Stimulated activated CD8-positive, alpha-beta memory T cell treated with anti-CD3 and anti-CD28 coated beads, Interleukin-12 subunit alpha, Interleukin-12 subunit beta, amount 100 ng/mL, for 4 hours (primary cell): ENCODE data around the gene HSF4.
A peak's percentile ranks its signal among the peaks of the same experiment; 100 is the strongest.

Source experiments
- DNase-seq: peaks from one replicate; pipeline ENCODE4 v3.0.0-alpha.2; 2020; ENCODE audit warnings: low read depth

HSF4 gene

DNA sequence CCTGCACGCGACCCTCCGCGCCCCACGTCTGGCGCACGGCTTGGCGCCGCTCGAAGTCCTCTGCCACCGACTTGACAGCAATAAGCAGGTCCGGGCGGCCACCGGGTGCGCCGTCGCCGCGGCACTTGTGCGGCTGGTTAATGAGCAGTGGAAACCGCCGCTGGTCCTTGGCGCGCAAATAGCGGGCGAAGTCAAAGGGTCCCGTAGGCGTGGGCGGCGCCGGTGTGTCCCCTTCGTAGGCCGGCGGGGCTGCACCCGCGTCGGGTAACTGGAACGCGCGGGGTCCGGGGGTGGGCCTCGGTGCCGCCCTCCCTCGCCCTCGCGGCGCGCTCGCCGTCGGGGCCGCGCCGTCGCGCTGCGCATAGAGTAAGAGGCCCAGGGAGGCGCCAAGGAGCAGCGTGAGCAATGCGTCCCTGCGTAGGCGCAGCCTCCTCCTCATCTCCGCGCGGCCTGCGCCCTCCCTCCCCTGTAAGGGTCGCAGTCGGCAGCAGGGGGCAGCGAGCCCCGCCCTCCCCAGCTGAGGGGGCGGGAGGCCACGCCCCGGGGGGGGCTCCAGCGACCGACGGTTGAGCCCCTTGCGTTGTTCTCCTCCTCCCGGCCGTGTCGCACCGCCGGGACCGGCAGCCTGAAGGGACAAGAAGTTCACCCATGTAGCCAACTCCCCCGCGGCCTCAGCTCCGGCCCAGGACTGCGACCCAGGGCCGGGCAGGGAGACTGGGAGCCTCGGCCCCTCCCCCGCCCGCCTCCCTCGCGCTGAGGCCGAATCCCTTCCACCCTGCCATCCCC, 14.3 kb upstream of the HSF4 start:
- DNase-seq = no peak

DNA sequence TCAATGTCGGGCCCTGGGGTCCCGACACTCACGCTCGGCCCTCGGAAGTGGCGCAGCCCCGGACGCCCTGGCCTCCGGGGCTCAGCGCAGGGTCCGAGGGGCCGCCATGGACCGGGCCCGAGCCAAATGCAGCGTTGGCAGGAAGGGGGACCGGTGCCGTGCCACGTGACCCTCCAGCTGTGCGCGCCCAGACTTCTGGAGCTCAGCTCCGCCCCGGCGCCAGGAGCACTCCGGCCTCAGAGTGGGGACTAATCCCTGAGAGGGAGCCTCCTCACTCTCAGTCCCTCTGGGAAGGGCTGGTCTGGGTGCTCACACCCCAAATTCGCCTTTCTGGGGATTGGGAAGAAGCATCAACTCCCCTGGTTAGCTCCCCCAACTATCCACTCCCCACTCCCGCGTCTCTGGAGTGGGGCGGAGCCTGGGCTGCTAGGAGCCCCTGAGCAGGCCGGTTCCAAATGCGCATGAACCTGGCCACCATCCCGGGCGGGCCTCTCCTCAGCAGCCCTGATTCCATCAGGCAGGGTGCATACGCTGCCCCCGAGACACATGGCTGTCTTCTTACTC, 13.6 kb upstream of the HSF4 start, which contains the start of gene B3GNT9:
TSS of gene B3GNT9 (minus strand) at position 166 of the 564 bp plus-strand sequence. CDS start 513 bp downstream, outside the sequence.
- no peak for DNase-seq

DNA sequence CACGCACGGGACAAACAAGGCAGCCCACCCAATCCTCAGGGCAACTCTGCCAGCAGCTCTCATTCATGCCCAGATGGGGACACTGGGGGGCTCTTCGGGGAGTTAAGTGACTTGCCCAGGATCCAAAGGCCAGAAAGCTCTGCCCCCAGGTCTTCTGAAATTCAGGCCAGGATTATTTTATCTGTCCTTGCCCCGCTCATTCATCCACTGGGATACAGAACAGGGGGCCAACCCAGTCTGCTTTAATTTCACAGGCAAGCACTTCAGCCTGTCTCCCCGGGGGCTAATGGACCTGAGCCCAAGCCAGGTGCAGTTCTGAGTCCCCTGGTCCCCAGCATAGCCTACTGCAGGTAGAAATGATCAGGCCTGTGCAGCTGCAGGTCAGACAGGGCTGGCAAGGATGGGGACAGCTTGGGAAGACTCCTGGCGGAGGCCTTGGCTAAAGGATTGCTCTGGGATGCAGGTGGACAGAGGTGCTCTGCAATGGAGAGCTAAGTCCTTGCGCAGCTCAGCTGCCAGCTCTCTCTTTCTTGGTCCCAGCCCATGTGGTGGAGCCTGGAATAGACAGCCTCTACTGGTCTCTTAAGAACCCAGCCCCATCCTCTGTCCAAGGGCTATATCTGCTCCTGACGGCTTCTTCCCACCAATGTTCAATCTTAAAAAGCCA, 13.0 kb upstream of the HSF4 start:
- DNase-seq = no peak

DNA sequence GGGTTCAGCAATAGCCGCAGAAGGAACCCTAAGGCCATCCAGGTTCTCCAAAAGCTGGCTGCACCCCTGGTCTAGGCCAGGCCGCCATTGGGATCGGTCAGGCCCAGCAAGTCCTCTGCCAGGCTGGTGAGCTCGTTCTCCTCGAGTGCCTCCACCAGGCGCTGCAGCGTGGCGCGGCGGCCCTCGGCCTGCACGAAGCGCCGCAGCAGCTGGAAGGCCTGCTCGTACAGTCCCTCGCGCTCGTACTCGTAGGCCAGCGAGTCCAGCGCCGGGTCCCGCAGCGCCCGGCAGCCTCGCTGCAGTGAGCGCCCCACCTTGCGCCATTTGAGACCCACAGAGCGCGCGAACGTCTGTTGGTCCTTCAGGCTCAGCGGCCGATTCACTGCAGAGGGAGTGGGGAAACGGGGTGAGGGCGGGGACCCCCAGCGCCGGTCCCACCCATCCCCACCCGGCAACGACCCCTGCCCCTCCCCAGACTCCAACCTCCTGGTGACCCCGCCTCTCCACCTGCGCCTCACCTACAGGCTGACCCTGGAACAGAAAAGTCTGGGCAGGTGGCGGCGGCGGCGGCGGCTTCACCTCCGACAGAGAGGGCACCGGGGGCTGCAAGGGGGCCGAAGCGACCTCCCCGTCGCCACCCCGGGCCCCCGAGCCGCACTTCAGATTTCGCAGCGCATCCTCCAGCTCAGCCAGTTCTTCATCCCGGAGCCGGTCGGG, 9.8 kb upstream of the HSF4 start:
- no peak for DNase-seq

DNA sequence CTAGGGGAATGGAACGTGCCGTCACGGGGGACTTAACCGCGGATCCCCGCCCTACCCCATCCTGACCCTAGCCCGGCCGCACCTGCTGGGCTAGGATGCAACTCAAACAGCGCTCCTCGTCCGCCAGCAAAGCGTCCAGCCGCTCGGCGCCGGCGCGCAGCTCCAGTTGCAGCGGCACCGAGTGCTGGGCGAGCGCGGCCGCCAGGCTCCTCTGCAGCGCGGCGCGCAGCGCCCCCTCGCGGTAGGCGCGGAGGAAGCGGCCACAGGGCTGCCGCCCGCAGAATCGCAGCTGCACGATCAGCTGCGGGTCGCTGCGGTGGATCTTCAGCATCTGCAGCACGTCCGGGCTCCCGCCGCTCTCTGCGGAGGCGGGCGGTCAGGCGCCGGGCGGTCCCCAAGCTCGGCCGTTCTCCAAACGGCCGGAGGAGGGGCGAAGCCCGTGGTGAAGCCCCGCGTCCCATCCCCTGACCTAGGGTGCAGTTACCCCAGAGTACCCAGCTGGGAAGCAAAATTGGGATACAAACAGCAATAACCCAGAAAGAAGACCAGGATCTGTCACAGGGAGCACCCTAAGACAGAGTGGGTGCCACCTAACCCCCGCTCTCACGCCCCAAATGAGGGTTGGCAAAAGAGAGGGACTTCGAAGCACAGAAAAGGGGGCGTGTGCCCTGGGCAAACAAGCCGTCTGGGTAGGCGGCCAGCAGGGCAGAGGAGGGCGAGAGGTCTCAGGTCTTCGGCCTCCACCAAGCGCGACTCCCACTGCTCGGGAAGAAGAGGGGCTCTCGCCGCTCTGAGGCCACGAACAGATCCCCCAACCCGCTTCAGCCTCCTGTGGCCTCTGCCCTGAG, 9.0 kb upstream of the HSF4 start:
- peak; percentile 66 for DNase-seq

DNA sequence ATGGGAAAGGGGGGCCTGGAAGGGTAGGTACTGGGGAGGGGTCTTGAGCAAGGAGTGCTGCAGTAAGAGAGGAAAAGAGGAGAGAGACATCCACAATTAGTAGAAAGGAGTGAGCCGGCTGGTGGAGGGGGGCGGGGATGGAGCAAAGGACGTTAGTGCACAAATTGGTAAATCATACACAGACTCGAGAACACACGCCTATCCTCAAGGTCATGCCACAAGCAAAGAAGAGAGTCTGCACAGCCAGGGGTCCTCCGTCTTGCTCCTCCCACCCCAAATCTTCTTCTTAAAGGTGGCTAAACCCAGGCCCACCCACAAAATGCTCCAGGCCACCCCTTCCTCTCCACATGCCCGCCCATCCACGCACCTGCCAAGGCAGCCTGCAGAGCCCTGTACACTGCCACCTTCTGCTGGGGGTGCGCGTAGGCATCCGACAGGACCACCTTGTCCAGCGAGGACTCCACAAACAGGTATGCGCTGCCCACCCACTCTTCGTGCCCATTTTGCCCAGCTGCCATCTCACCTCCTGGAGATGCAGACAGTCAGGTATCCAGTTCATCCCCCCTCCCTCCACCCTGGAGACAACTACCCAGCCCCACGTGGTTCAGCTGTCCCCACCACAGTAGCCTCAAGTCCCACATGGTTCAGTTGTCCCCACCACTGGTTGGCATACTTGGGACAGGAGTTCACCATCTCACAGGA, 8.3 kb upstream of the HSF4 start:
- no peak for DNase-seq

DNA sequence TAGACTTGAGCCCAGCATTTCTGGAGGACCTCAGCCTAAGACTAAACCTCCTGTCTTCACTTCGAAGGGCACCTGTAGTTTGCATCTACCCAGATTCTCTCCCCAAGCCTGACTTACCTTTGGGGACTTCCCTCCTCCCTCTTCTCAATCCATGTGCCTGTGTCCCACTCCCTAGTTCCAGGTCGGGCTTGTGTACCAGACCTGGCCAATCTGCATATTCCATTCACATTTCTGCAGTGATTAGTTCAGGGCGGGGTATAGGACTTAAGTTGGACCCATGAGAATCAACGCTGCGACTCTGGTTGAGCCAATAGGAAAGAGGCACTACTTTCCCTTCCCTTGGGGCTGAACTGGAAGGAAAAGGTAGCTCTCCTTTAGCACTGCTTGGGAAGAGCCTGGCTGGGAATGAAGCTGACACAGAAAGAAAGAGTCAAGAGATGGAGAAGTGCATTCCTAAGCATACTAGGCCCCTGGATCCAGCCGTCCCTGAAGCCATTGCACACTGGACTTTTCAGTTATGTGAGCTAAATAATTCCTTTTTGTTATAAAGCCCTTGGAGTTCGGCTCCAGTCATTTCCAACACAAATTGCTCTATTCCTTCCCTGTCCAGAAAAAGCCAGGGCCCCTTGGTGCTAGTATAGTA, 7.3 kb upstream of the HSF4 start:
- DNase-seq = no peak

DNA sequence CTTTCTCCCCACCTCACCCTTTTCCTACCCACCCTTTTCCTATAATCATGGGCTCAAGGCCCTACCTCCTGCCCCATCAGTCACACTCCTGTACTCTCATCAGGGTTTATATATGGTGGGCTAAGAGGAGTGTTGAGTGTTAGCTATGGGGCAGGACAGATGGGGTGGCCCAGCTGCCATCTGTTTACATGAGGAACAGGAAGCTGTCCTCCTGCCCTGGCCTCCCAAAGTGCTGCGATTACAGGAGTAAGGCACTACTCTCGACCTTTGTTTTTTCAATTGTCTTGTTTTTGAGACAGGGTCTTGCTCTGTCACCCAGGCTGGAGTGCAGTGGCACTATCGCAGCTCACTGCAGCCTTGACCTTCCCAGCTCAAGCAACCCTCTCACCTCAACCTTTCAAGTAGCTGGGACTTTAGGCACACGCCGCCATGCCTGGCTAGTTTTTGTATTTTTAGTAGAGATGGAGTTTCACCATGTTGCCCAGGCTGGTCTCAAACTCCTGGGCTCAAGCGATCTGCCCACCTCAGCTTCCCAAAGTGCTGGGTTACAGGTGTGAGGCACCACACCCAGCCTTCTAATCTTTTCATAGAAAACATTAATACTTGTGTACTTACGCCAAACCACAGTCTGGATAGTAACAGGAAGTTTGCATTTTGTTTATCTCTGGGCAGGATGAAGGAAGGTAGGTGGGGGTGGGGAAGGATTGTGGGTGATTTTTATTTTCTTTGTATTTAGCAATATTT, 6.5 kb upstream of the HSF4 start:
- no peak for DNase-seq

DNA sequence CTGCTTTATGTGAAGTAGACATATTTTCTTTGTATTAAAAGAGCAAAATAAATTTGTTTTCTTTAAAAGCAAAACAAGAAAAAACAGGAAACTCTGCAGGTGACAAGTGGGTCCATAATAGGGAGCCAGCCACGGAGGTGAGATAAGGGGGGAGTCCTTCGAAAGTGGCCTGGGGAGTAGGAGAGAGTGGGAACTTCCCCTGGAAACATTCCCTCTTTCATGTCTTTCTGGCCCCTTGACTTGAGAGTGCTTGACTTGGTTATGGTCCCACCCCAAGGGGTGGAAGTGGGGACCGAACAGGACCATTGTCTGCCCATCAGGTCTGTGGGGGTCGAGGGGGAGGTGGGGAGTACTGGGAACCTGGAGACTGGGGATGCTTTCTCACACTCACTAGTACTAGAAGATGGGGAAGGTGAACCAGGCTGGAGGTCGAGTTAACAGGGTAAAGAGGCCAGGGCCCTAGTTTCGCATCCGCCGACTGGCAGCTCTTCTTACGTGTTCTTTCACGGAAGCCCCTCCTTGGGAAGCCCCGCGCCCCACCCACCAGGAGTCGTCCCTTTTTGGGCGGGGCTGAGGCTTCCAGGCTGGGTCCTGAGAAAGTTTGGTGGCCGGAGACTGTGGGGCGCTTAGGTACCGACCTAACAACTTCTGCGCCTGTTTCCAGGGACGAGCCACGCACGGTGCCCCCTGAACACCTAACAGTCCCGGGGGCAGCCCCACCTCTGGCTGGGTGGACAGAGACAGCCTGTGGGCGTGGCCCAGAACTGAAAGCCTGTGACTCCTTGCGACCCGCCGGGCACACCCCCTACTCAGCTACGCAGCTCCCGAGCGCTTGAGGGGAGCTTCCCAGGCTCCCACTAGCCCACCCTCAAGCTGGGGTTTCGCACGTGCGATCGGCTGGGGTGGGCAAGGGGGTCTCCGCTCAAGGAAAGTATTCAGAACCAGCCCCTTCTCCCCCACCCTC, 5.6 kb upstream of the HSF4 start:
- peak; percentile 62 for DNase-seq

DNA sequence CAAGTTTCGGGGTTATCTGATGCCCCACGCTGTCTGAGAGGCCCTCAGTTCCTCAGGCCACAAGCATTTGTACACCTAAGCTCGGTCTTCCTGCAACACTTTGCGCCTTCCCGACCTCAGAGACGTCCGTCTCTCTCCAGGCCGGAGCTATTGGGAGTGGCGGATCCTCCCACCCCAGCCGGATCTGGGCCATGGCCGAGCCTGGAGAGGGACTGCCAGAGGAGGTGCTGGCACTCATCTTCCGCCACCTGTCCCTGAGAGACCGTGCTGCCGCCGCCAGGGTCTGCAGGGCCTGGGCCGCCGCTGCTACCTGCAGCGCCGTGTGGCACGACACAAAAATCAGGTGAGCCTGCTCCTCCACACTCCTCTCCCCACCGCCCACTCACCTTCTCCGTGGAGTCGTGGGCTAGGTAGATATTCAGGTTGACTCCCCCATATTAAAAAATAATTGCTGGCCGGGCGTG, 2.9 kb upstream of the HSF4 start:
- no peak for DNase-seq

DNA sequence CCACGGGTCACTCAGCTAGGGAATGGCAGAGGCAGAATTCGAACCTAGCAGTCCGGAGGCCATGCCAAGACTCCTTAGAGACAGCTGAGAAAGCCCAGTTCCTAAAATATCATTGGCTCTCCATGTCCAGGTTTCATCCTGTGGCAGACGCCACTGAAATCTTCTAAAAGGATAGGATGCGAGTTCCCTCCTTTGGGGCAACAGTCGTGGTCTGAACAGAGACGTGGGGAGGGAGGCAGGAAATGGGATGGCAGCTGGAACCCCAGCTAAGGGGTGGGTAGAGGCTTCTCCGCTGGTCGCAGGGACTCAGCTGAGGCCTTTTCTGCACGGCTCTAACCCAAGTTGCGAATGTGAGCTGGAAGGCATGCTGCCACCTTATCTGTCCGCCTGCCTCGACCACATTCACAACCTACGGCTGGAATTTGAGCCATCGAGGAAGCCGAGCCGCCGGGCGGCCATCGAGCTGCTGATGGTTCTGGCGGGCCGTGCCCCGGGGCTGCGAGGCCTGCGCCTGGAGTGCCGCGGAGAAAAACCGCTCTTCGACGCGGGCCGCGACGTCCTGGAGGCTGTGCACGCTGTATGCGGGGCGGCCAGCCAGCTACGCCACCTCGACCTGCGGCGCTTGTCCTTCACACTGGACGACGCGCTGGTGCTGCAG, 1.9 kb upstream of the HSF4 start:
- no peak for DNase-seq

DNA sequence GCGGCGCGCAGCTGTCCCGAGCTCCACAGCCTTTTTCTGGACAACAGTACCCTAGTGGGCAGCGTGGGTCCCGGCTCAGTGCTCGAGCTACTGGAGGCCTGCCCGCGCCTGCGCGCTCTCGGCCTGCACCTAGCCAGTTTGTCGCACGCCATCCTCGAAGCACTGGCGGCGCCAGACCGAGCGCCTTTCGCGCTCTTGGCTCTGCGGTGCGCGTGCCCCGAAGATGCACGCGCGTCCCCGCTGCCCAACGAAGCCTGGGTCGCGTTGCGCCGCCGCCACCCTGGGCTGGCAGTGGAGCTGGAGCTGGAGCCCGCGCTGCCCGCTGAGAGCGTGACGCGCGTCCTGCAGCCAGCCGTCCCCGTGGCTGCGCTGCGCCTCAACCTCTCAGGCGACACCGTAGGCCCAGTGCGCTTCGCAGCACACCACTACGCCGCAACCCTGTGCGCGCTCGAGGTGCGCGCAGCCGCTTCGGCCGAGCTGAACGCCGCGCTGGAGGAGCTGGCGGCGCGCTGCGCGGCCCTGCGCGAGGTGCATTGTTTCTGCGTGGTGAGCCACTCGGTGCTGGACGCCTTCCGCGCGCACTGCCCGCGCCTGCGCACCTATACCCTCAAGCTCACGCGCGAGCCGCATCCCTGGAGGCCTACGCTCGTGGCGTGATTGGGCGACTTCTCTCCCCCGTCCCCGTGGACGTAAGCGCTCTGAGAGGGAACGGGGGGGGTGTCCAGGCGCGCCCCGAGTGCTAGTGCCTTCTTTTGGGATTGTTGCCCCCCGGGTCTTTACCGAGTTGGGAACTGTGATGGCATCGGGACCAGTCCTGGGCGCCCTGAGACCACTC, 1.2 kb upstream of the HSF4 start:
- DNase-seq = no peak

DNA sequence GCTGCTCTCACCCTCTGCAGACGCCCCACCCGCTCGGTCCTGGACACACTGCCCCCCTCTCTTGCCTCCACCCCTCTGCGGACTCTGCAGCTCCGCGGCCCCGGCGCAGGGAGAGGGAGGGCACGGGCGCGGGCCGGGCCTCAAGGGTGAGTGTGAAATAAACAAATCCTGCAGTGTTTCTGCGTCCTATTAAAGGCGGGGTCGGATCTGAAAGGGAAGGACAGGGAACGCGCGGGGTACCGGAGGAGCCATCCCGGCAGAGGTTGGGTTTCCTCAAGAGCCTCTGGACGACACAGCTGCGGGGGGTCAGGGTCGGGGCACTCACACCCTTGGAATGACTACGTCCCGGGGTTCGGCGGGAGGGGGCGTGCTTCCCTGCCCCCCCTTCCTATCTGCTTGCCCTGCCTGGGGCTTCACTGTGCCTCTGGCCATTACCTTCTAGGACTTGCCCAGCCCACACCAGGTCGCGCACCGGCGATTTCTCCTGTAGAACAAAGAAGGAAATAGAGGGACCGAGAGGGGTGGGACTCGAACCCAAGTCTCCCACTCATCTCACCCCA, 466 bp upstream of the HSF4 start:
- no peak for DNase-seq

DNA sequence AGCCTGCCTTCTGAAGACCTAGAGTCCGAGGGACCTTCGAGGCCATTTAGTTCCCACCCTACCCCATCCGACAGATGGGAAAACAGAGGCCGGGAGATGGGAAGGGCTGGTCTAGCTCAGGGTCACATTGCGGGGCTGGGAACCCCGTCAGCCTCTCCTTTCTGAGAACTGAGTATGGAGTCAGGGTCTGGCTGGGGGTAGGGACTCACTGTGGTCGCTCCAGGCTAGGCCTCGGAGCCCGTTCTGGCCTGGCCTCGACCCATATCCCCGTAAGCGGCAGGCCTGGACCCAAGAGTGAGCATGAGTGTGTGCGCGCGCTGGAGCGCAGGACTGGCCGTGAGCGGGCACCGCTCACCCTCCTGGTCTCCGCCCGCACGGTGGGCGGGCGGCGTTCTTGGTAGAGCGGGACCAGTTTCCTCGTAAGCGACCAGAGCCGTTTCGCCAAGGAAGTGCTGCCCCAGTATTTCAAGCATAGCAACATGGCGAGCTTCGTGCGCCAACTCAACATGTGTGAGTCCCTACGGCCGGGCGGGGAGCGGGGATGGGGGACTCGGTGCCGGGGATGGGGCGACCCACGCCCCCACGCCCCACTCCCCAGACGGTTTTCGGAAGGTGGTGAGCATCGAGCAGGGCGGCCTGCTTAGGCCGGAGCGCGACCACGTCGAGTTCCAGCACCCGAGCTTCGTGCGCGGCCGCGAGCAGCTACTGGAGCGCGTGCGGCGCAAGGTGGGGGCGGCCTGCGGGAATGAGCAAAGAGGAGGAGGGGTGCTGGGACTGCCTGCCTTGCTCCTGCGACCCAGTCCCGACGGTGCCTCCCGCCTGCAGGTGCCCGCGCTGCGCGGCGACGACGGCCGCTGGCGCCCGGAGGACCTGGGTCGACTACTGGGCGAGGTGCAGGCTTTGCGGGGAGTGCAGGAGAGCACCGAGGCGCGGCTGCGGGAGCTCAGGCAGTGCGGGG, 855 bp downstream of the HSF4 start:
- no peak for DNase-seq

DNA sequence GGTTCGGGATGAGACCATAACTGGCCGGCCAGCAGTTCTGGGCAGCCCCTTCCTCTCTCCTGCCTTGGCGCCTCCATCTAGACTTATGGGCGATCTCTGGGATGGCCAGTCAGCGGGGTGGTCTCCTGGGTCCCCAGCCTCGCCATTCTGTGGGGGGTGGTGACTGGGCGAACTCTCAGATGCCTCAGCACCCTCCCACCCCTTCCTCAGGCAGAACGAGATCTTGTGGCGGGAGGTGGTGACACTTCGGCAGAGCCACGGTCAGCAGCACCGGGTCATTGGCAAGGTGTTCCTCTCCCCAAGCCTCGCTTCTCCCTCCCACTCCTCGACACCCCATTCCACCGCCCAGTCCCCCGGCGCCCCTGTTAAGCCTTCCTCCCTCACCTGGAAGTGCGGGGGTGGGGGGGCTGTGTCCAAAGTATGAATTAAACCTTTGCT, 1.6 kb downstream of the HSF4 start:
- DNase-seq = no peak
